Vagina (tissue), 2 donors: ENCODE measurements around the gene PIP4K2A. TPM values are rescaled to one million over a fixed set of nuclear protein-coding genes. Genes with fewer than 3 reads are reported as not detected.
"Not testable (repeated sequence)": the region's sequence is repeated elsewhere in the genome, so short reads cannot be mapped to it uniquely, and the experiment has no call there.

ENCODE experiments used
- DNase-seq, 2 donors: peaks; one replicate each; pipeline ENCODE4 v3.0.0-alpha.2; 2017; ENCODE audit errors: extremely low spot score in 2 of 2
- H3K27ac ChIP-seq: fragments of 200-600 bp; sonication (generic); one replicate; pipeline ENCODE4 v1.5.1; 2019
- H3K27me3 ChIP-seq: fragments of 200-600 bp; sonication (generic); one replicate; pipeline ENCODE4 v1.5.1; 2019
- H3K36me3 ChIP-seq, 2 donors: fragments of 200-600 bp; sonication (generic); one replicate each; pipeline ENCODE4 v1.5.1; 2017 to 2019
- H3K4me1 ChIP-seq: fragments of 200-600 bp; sonication (generic); one replicate; pipeline ENCODE4 v1.5.1; 2019
- H3K4me3 ChIP-seq, 2 donors: fragments of 200-600 bp; sonication (generic); 1 replicate in 1 of 2; 2 replicates in 1 of 2; pipeline ENCODE4 v1.5.1; 2016 to 2019
- H3K9me3 ChIP-seq: fragments of 200-600 bp; sonication (generic); one replicate; pipeline ENCODE4 v1.5.1; 2019
- CTCF ChIP-seq, 3 experiments: fragments of 450-650 bp in 2 of 3; fragments of 200-600 bp in 1 of 3; sonication (generic) in 1 of 3; IDR thresholded peaks; one replicate each; pipeline ENCODE4 v1.5.1; 2017 to 2019; ENCODE audit warnings: antibody characterized with exemption in 3 of 3, mild to moderate bottlenecking in 2 of 3, moderate library complexity in 2 of 3
- POLR2A ChIP-seq, 2 donors: fragments of 450-650 bp; IDR thresholded peaks; one replicate each; pipeline ENCODE4 v1.6.1; 2017; ENCODE audit warnings: antibody characterized with exemption in 2 of 2, mild to moderate bottlenecking in 2 of 2, moderate library complexity in 2 of 2
- POLR2AphosphoS5 ChIP-seq, 2 donors: sonication (generic); formaldehyde crosslinking; IDR thresholded peaks; one replicate each; pipeline ENCODE4 v1.9.0; 2017; ENCODE audit warnings: antibody characterized with exemption in 2 of 2, mild to moderate bottlenecking in 2 of 2, low read depth in 1 of 2; ENCODE audit not compliant: insufficient read depth in 1 of 2
- intact Hi-C: fragments of 100-400 bp; cut with DNase I; formaldehyde crosslinking; loops from one replicate; pipeline ENCODE4 v1.15.1; 2023
- total RNA-seq: library from RNA; depleted of rRNA; stranded (reverse); fragments of >200 nt; gene quantifications from one replicate; pipeline ENCODE4 v1.2.3, GENCODE V29; 2016

The PIP4K2A gene
- total RNA-seq, 1 donor from 2014 or later, result 20.6 TPM

- TF ChIP-seq POLR2A (IDR thresholded peaks at IDR 0.05) (no peak), POLR2AphosphoS5 (IDR thresholded peaks at IDR 0.05; ENCODE audit: insufficient read depth in 1 of 2, low read depth in 1 of 2) (no peak), CTCF (IDR thresholded peaks at IDR 0.05) (no peak)
- Histone ChIP-seq H3K9me3 (no peaks in the 10 kb centered on the region), H3K4me3 (no peak overlapping the region), H3K27me3 (no peaks in the 10 kb centered on the region), H3K27ac (no peak overlapping the region), H3K36me3 (no peaks in the 10 kb centered on the region), H3K4me1 (no peaks in the 10 kb centered on the region)
- DNase-seq, result no peak
- intact Hi-C loops, result no loop called here
Observed at GRCh38 chr10:22518167-22518724, 196.1 kb downstream of the PIP4K2A start.

GRCh38 chr10:22515009-22515408 lies 199.4 kb downstream of the PIP4K2A start:
- Histone ChIP-seq H3K27ac (no peak overlapping the region), H3K27me3 (no peaks in the 10 kb centered on the region), H3K36me3 (no peaks in the 10 kb centered on the region), H3K9me3 (no peaks in the 10 kb centered on the region), H3K4me3 (no peak overlapping the region), H3K4me1 (no peaks in the 10 kb centered on the region)
- intact Hi-C loops, result no loop called here
- DNase-seq, result no peak
- TF ChIP-seq POLR2A (IDR thresholded peaks at IDR 0.05), result no peak
- TF ChIP-seq CTCF (IDR thresholded peaks at IDR 0.05), result no peak
- no peak for TF ChIP-seq POLR2AphosphoS5 (IDR thresholded peaks at IDR 0.05; ENCODE audit: insufficient read depth in 1 of 2, low read depth in 1 of 2)

GRCh38 chr10:22514414-22514758 lies 200.0 kb downstream of the PIP4K2A start:
- H3K27me3 ChIP-seq, intact Hi-C loops: not testable (repeated sequence)

GRCh38 chr10:22513483-22514413 lies 200.6 kb downstream of the PIP4K2A start:
- intact Hi-C loops, H3K9me3 ChIP-seq, H3K27ac ChIP-seq, H3K36me3 ChIP-seq, H3K4me3 ChIP-seq, DNase-seq, H3K4me1 ChIP-seq, H3K27me3 ChIP-seq: not testable (repeated sequence)

More at GRCh38 chr10:22514414-22514758, 200.0 kb downstream of the PIP4K2A start:
- H3K4me3 ChIP-seq, DNase-seq, H3K36me3 ChIP-seq, H3K4me1 ChIP-seq, H3K27ac ChIP-seq, H3K9me3 ChIP-seq: not testable (repeated sequence)

GRCh38 chr10:22512015-22512414 lies 202.4 kb downstream of the PIP4K2A start:
- H3K27me3 ChIP-seq, intact Hi-C loops, H3K4me3 ChIP-seq, H3K27ac ChIP-seq, DNase-seq, H3K9me3 ChIP-seq, H3K4me1 ChIP-seq, H3K36me3 ChIP-seq: not testable (repeated sequence)

- intact Hi-C loops, H3K4me3 ChIP-seq, H3K4me1 ChIP-seq, H3K27ac ChIP-seq, DNase-seq, H3K9me3 ChIP-seq, H3K27me3 ChIP-seq, H3K36me3 ChIP-seq: not testable (repeated sequence)
Observed at GRCh38 chr10:22508214-22508613, 206.2 kb downstream of the PIP4K2A start.

- DNase-seq, result no peak
- Histone ChIP-seq H3K27ac (no peak overlapping the region), H3K36me3 (no peaks in the 10 kb centered on the region), H3K9me3 (no peaks in the 10 kb centered on the region), H3K4me3 (no peak overlapping the region), H3K4me1 (peaks cover 6% of the 10 kb centered on the region), H3K27me3 (no peaks in the 10 kb centered on the region)
- intact Hi-C loops, result no loop called here
- TF ChIP-seq POLR2A (IDR thresholded peaks at IDR 0.05), result no peak
- no peak for TF ChIP-seq CTCF (IDR thresholded peaks at IDR 0.05)
- no peak for TF ChIP-seq POLR2AphosphoS5 (IDR thresholded peaks at IDR 0.05; ENCODE audit: insufficient read depth in 1 of 2, low read depth in 1 of 2)
Observed at GRCh38 chr10:22505911-22506685, 208.3 kb downstream of the PIP4K2A start.
